ENCODE data around the gene PPP1R12C.
"Not testable (repeated sequence)": the region's sequence is repeated elsewhere in the genome, so short reads cannot be mapped to it uniquely, and the experiment has no call there.

The PPP1R12C gene

DNA sequence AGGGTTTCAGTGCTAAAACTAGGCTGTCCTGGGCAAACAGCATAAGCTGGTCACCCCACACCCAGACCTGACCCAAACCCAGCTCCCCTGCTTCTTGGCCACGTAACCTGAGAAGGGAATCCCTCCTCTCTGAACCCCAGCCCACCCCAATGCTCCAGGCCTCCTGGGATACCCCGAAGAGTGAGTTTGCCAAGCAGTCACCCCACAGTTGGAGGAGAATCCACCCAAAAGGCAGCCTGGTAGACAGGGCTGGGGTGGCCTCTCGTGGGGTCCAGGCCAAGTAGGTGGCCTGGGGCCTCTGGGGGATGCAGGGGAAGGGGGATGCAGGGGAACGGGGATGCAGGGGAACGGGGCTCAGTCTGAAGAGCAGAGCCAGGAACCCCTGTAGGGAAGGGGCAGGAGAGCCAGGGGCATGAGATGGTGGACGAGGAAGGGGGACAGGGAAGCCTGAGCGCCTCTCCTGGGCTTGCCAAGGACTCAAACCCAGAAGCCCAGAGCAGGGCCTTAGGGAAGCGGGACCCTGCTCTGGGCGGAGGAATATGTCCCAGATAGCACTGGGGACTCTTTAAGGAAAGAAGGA is 2.8 kb downstream of the PPP1R12C start:
- DNase-seq (ENCODE audit: low read depth), result no peak
- H3K4me3 ChIP-seq (ENCODE audit: low read length), result no peak overlapping the region
- TF ChIP-seq, protein P1, sequence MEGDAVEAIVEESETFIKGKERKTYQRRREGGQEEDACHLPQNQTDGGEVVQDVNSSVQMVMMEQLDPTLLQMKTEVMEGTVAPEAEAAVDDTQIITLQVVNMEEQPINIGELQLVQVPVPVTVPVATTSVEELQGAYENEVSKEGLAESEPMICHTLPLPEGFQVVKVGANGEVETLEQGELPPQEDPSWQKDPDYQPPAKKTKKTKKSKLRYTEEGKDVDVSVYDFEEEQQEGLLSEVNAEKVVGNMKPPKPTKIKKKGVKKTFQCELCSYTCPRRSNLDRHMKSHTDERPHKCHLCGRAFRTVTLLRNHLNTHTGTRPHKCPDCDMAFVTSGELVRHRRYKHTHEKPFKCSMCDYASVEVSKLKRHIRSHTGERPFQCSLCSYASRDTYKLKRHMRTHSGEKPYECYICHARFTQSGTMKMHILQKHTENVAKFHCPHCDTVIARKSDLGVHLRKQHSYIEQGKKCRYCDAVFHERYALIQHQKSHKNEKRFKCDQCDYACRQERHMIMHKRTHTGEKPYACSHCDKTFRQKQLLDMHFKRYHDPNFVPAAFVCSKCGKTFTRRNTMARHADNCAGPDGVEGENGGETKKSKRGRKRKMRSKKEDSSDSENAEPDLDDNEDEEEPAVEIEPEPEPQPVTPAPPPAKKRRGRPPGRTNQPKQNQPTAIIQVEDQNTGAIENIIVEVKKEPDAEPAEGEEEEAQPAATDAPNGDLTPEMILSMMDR (conservative IDR thresholded peaks at IDR 0.05; ENCODE audit: low read length), result no peak

DNA sequence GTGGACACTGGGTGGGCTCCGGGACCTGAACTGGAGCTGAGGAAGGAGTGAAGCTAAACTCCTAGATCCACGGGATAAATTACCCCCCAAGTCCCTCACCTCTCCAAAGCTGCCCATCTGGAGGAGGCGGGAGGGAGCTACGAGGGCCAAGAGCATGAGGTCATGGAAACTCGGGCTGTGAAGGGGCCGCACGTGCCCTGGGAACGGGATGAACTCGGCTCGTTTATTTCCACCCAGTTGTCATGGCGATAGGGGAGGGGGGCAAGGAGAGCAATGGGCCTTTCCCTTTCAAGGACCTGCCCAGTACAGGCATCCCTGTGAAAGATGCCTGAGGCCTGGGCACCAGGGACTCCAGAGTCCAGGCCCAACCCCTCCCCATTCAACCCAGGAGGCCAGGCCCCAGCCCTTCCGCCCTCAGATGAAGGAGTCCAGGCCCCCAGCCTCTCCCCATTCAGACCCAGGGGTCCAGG is 3.8 kb downstream of the PPP1R12C start:
- TF ChIP-seq, protein P1 (conservative IDR thresholded peaks at IDR 0.05; ENCODE audit: low read length), result no peak
- H3K4me3 ChIP-seq (ENCODE audit: low read length), result no peak overlapping the region
- peak; percentile 92 for DNase-seq (ENCODE audit: low read depth)

DNA sequence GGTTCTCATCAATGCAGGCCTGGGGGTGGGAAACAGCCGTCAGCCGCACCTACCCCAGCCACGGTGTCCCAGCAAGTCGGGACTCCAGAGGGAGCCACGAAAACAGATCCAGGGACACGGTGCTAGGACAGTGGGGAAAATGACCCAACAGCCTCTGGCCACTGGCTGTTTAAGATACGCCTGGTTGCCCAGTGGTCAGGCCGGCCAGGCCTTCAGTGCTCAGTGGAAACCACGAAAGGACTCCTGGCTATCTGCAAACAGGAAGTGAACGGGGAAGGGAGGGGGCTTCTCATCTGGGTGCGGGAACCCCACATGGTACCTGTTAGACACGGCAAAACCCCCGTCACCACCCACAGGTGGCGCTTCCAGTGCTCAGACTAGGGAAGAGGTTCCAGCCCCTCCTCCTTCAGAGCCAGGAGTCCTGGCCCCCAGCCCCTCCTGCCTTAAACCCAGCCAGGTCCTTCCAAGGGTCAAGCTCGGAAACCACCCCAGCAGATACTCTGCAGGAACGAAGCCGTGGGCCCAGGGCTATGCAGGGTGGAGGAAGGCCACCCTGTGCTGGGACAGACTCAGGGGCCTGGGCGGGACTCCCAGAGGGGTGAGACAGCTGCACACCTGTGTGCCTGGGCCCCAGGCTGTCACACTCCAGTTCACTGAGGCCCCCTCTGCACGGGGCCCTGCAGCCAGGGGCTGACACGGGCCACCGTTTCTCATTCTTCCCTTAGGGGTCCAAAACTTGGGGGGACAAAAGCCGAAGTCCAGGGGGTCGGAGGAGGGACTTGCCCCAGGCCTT is 4.5 kb downstream of the PPP1R12C start:
- H3K4me3 ChIP-seq (ENCODE audit: low read length), result no peak overlapping the region
- TF ChIP-seq, protein P1 (conservative IDR thresholded peaks at IDR 0.05; ENCODE audit: low read length), result no peak; the same call in 1 of the 2 replicates
- no peak for DNase-seq (ENCODE audit: low read depth)

DNA sequence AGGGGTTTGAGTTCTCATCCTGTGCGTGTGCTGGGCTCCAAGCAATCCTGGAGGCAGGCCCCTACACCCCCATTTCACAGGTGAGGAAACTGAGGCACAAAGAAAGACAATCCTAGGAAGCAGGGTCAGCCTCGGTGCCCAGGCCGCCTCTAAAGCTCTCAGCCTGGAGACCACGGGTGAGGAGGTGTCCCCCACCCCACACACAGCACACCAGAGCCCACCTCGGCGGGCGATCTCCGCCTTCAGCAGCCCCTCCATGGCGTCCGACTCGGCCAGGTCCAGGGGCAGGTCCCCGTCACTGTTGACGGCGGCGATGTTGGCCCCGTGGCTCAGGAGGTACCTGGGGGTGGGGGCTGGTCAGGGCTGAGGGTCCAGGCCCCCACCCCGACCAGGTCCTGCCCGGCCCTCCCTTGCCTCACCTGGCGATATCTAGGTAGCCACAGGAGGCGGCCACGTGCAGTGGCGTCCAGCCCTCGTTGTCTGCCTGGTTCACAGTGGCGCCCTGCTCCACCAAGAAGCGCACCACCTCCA is 5.1 kb downstream of the PPP1R12C start:
- H3K4me3 ChIP-seq (ENCODE audit: low read length), result no peak overlapping the region
- DNase-seq (ENCODE audit: low read depth), result no peak
- TF ChIP-seq, protein P1 (conservative IDR thresholded peaks at IDR 0.05; ENCODE audit: low read length), result no peak

DNA sequence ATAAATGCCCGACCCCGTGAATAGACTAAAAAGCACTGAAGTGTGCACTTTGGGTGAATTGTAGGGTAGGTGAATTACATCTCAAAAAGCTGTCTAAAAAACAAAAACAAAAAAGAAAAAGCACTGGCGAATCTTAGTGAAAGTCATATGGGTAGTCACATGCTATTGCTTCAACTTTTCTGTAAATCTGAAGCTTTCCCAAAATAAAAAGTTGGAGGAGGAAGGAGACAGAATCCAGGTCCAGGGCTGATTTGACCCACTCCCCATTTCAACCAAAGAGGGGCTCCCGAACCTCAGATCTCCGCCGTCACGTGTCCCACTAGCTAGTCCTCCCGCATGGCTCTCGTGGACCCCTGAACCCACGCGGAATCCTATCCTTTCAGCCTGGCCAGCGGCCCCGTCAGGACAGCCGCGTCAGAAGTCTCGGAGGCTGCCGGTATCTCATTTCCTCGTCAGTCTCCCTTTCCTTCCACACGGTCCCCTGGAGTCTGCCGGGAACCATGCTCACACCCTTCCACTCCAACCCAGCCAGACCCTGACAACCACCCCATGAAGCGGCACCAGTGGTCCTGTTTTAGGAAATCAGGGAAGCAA is 6.1 kb downstream of the PPP1R12C start:
- H3K4me3 ChIP-seq (ENCODE audit: low read length), result no peak overlapping the region
- TF ChIP-seq, protein P1 (conservative IDR thresholded peaks at IDR 0.05; ENCODE audit: low read length), result no peak
- no peak for DNase-seq (ENCODE audit: low read depth)

DNA sequence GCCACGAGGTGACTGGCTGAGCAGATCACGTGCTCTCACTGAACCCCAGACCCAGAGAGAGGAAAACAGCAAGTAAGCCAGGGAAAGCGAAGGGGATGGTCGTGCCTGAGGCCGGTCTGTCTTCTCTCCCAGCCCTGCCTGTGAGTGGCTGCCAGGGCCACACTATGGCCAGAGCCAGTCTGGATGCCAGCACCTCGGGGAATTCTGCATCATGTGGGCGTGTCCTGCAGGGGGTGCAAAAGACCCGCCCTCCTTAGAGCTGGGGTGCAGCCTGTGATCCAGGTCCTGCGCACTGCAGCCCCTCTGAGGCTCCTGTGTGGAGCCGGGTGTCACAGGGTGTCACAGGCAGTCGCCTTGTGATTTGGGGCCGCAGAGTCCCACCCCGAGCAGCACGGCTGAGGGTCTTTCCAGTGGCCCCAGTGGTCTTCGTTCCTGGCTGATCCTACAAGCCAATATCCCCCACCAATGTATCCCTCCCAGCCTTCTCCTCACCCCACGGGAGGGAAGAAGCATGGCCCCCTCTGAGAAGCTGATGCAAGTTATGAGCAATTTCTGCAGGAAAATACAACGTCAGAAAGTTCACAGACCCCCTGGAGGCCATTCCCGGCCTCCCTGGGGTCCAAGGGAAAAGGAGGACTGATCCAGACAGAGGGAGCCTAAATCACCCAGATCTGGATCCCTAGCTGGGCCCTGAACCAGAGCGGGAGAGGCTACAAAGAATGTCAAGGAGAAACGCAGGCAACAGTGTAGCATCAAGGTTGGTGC is 7.7 kb downstream of the PPP1R12C start:
- H3K4me3 ChIP-seq (ENCODE audit: low read length), result no peak overlapping the region
- TF ChIP-seq, protein P1 (conservative IDR thresholded peaks at IDR 0.05; ENCODE audit: low read length), result no peak

DNA sequence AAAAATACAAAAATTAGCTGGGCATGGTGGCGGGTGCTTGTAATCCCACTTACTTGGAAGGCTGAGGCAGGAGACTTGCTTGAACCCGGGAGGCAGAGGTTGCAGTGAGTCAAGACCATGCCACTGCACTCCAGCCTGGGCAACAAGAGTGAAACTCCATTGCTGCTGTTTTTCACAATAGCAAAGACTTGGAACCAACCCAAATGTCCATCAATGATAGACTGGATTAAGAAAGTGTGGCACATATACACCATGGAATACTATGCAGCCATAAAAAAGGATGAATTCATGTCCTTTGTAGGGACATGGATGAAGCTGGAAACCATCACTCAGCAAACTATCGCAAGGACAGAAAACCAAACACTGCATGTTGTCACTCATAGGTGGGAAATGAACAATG is 10.2 kb downstream of the PPP1R12C start:
- H3K4me3 ChIP-seq (ENCODE audit: low read length); DNase-seq (ENCODE audit: low read depth): not testable (repeated sequence)

More for the DNA sequence above, 7.7 kb downstream of the PPP1R12C start:
- DNase-seq (ENCODE audit: low read depth), result no peak
